ENCODE results near the gene UGT1A6.

GRCh38 chr2:233689031-233689430, 3.7 kb upstream of the UGT1A6 start:
- TF ChIP-seq CTCF (IDR thresholded peaks at IDR 0.05; ENCODE audit: insufficient read depth, low read length) (no peak), REST (IDR thresholded peaks at IDR 0.05; ENCODE audit: insufficient replicate concordance, low read depth) (no peak)
